Amniotic stem cell (primary cell): ENCODE data around the gene NFYB.
A peak's percentile ranks its signal among the peaks of the same experiment; 100 is the strongest.

Experiments used
- DNase-seq: peaks from one replicate; lab custom pipeline; 2025; lab: John Stamatoyannopoulos, UW

The NFYB gene

GRCh38 chr12:104155711-104156555 lies 17.9 kb upstream of the NFYB start:
- DNase-seq: no peak

- DNase-seq: no peak
These were observed 16.8 kb upstream of the NFYB start for GRCh38 chr12:104154806-104155205.

- DNase-seq: no peak
These were observed 16.3 kb upstream of the NFYB start for GRCh38 chr12:104154286-104154685.

GRCh38 chr12:104152685-104153241 lies 14.8 kb upstream of the NFYB start:
- DNase-seq: no peak

DNA sequence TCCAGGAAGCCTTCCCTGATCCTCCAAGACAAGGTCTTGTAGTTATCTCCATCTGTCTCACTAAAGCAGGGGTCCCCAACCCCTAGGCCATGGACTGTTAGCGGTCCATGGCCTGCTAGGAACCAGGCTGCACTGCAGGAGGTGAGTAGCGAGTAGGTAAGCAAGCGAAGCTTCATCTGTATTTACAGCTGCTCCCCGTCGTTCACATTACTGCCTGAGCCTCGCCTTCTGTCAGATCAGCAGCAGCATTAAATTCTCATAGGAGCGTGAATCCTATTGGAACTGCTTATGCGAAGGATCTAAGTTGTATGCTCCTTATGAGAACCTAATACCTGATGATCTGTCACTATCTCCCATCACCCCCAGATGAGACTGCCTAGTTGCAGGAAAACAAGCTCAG lies 12.4 kb upstream of the NFYB start:
- no peak for DNase-seq

DNA sequence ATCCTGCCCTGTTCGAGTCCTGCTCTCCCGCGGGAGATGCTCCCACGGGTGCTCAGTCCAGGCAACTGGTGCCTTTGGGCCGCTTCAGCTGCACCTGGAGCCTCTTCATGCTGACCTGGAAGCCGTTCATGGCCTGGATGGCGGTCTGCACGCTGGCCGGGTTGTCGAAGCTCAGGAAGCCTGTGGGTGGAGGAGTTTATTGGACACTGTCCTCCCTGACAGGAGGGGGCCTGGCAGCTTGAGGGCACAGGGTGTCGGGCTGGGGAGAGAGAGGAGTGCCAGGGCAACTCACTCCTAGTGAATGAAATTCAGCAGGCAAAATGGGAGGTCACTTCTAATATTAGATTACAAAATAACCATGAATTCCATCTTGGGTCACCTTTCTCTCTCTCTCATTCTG lies 9.3 kb upstream of the NFYB start:
- no peak for DNase-seq

GRCh38 chr12:104143918-104144317 lies 5.9 kb upstream of the NFYB start:
- DNase-seq: no peak

DNA sequence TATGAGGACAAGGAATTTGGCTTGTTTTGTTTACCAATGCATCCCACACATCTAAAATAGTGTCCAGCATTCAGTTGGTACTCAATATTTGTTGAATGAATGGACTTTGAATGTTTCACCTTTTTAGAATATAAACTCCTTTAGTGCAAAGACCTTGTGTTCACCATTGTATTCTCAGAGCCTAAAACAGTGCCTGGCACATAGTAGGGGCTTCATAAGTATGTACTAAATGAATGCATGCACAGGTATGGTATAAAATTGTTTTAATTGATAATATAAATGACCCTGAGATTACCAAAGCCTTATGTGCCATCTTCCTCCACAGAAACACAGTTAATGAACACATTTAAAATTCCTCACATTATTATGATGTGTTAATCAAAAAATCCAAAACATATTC lies 5.0 kb upstream of the NFYB start:
- DNase-seq: no peak

GRCh38 chr12:104142543-104142942 lies 4.5 kb upstream of the NFYB start:
- no peak for DNase-seq

- no peak for DNase-seq
These were observed 765 bp upstream of the NFYB start for GRCh38 chr12:104138797-104139152.

DNA sequence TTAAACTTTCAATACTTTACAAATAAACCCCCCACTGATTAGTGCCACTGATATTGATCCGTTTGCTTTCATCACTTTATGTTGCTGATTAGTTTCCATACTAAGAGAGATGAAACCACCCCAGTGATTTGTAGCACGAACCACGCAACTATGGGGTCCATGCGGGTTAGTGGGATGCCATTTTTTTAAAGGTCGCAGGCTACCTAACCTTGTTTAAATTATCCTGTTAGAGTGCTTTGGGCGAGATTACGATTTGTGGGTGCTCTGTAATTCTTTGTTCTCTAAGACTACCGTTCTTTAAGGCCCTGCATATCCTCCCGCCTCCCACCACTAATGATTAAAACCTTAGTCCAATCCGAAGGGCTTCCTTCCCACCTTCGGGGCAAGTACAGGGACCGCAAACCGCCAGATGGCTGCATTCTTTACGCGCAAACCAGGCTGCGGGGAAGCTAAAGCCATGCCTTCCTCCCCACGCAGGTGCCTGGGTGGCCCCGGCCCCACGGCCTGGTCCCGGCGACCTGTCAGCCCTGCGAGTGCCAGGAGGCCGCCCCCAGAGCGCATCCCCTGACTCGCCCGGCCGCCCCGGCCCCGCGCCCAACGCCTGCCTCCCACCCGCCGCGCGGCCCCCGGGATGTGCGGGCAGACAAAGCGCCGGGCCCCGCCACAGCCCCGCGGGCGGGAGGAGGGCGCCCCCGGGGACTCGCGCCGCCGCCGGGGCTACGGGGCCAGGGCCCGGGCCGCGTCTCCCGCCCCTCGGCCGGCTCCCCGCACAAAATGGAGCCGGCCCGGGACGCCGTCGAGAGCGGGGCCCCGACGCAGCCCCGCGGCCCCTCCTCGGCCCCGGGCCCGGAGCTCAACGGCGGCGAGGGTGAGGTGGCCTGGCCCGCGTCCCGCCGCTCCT lies 759 bp downstream of the NFYB start:
- peak; percentile 29 for DNase-seq

DNA sequence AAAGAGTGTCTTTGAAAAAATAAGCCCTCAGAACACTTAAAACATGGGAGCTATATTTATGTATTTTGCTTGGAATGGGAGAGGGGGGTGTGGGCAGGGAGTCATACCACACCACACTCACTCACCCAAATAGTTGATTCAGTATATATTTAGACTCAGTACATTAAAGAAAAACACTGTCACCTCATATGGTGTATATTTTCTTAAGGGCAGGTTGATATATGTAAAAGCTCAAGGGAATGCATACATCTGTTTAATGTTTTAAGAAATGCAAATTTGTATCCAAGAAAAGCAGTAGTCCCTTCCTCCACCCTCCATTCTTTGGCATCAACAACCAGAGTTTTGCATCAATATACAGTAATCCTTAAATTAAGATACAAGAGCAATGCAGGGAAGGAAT lies 1.4 kb downstream of the NFYB start:
- no peak for DNase-seq

- DNase-seq: no peak
These were observed 3.1 kb downstream of the NFYB start for GRCh38 chr12:104134882-104135281.

DNA sequence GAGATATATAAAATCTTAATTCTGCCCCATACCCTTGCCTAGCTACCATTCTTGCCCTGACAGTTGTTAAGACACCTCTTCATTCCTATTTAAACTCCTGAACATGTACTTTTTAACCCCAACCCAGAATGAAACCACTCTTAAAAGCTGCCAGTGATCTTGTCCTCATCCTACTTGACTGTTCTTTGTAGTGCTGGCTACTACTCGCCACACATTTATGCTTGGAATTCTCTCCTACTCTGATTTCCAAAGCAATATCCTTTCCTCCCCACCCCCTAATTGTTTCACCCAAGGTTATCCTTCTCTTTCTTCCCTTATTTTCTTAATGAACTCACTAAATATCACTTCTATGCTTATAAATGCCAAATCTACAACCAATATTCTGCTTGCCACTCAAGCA lies 4.1 kb downstream of the NFYB start:
- no peak for DNase-seq

DNA sequence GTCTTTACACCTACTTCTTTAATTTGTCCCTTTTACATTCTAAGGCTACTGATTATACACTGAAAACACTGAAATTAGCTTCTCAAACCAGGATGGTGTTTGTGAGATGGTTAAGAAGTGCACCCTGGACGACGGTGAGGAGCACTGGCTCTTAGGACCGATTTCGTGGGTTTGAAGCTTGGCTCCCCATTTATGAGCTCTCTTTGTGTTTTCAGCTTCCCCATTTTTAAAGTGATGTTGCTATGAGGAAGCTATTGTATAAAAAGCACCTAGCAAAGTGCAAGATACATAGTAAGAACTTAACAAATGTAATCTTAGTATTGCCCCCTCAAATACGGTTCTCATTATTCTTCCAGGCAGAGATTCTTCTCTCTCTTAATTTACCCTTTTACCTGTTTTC lies 4.7 kb downstream of the NFYB start:
- no peak for DNase-seq

GRCh38 chr12:104132351-104132956 lies 5.6 kb downstream of the NFYB start:
- no peak for DNase-seq

DNA sequence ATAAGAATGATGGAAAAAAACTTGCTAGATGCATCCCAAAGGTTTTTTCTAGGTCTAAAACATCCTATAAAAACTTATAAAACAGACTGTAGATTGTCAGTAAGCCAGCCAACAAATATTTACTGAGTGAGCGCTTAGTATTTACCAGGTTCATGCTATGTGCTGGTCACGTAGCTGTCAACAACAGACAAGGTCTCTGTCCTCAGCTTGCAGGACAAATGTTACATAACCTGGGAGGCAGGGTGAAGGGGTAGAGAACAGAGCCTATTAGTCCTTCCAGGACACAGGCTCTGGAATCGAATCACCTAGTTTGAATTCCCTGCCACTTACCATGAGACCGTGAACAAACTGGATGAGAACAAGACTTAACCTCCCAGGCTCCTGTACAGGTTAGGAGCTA lies 6.4 kb downstream of the NFYB start:
- no peak for DNase-seq

DNA sequence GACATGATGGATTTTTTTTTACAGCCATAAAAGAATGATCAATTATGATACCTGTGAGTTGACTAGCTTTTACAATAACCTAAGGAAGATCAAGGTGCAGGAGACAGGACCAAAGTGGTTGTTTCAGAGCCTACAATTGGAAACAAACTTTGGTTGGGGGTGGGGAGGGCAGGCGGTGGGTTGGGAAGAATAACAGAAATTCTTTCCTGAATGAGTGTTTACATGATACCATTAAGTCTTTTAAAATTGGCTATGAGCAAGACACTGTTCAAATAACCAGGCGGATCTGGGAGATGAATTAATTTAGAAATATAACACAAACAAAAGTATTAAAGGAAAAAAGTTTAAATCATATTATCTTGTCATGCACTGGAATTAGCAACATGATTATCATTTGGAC lies 7.2 kb downstream of the NFYB start:
- no peak for DNase-seq

- no peak for DNase-seq
These were observed 11.5 kb downstream of the NFYB start for GRCh38 chr12:104126548-104126947.

GRCh38 chr12:104122298-104122697 lies 15.7 kb downstream of the NFYB start:
- no peak for DNase-seq

GRCh38 chr12:104121001-104121400 lies 17.0 kb downstream of the NFYB start:
- peak; percentile 19 for DNase-seq

- DNase-seq: no peak
These were observed 22.4 kb downstream of the NFYB start for GRCh38 chr12:104115587-104115975.
